ENCODE measurements around the gene NKD1.

NKD1 gene

GRCh38 chr16:50607970-50608557, 59.9 kb downstream of the NKD1 start:
- POLR2A ChIA-PET: no interaction called here
- no peak overlapping the region for H3K4me3 ChIP-seq (ENCODE audit: low read depth, low read length)
- no peak for TF ChIP-seq CTCF (IDR thresholded peaks at IDR 0.05; ENCODE audit: insufficient read depth, low read length, missing control alignments)
- DNase-seq (ENCODE audit: low read depth, low spot score): no peak
- CTCF ChIA-PET: interaction anchor here (0.7 to 1.6 kb wide), 2 partner anchors 198 to 199 kb away, joined by 4 to 5 read pairs; no protein-coding TSS in a partner anchor

- TF ChIP-seq CTCF (IDR thresholded peaks at IDR 0.05; ENCODE audit: insufficient read depth, low read length, missing control alignments): no peak
- CTCF ChIA-PET: interaction anchor here (0.7 to 2.0 kb wide), 3 partner anchors 18 to 198 kb away, joined by 3 to 8 read pairs (median 4); no protein-coding TSS in a partner anchor
- POLR2A ChIA-PET: no interaction called here
- DNase-seq (ENCODE audit: low read depth, low spot score): no peak
- no peak overlapping the region for H3K4me3 ChIP-seq (ENCODE audit: low read depth, low read length)
These were observed 60.9 kb downstream of the NKD1 start for GRCh38 chr16:50609049-50609448.

- CTCF ChIA-PET: interaction anchor here (1.5 to 2.0 kb wide), 3 partner anchors 10 to 56 kb away, joined by 3 to 8 read pairs (median 3); no protein-coding TSS in a partner anchor
- no peak for TF ChIP-seq CTCF (IDR thresholded peaks at IDR 0.05; ENCODE audit: insufficient read depth, low read length, missing control alignments)
- DNase-seq (ENCODE audit: low read depth, low spot score): no peak
- no peak overlapping the region for H3K4me3 ChIP-seq (ENCODE audit: low read depth, low read length)
- POLR2A ChIA-PET: interaction anchor here (0.5 kb wide), 1 partner anchor 42 kb away, joined by 3 read pairs; no protein-coding TSS in a partner anchor
These were observed 61.3 kb downstream of the NKD1 start for GRCh38 chr16:50609471-50609870.

GRCh38 chr16:50610331-50611262, 62.4 kb downstream of the NKD1 start:
- ChIA-PET CTCF (interaction anchor here (1.1 to 2.0 kb wide), 5 partner anchors 8 to 196 kb away, joined by 3 to 8 read pairs (median 4); no protein-coding TSS in a partner anchor), POLR2A (interaction anchor here (0.7 kb wide), 1 partner anchor 238 kb away, joined by 3 read pairs; no protein-coding TSS in a partner anchor)
- TF ChIP-seq CTCF (IDR thresholded peaks at IDR 0.05; ENCODE audit: insufficient read depth, low read length, missing control alignments): no peak
- DNase-seq (ENCODE audit: low read depth, low spot score): no peak
- no peak overlapping the region for H3K4me3 ChIP-seq (ENCODE audit: low read depth, low read length)

- no peak for DNase-seq (ENCODE audit: low read depth, low spot score)
- CTCF ChIA-PET: interaction anchor here (0.7 to 1.2 kb wide), 2 partner anchors 17 to 195 kb away, joined by 3 to 5 read pairs; no protein-coding TSS in a partner anchor
- TF ChIP-seq CTCF (IDR thresholded peaks at IDR 0.05; ENCODE audit: insufficient read depth, low read length, missing control alignments): no peak
- POLR2A ChIA-PET: interaction anchor here (0.7 kb wide), 1 partner anchor 239 kb away, joined by 3 read pairs; no protein-coding TSS in a partner anchor
- H3K4me3 ChIP-seq (ENCODE audit: low read depth, low read length): no peak overlapping the region
These were observed 63.2 kb downstream of the NKD1 start for GRCh38 chr16:50611332-50611934.
